Measurements from ENCODE around the gene MRPL41. TPM values are rescaled to one million over a fixed set of nuclear protein-coding genes. Genes with fewer than 3 reads are reported as not detected.

MRPL41 gene
- total RNA-seq, 2 experiments from 2014 or later, result 61.0 to 64.7 TPM

DNA sequence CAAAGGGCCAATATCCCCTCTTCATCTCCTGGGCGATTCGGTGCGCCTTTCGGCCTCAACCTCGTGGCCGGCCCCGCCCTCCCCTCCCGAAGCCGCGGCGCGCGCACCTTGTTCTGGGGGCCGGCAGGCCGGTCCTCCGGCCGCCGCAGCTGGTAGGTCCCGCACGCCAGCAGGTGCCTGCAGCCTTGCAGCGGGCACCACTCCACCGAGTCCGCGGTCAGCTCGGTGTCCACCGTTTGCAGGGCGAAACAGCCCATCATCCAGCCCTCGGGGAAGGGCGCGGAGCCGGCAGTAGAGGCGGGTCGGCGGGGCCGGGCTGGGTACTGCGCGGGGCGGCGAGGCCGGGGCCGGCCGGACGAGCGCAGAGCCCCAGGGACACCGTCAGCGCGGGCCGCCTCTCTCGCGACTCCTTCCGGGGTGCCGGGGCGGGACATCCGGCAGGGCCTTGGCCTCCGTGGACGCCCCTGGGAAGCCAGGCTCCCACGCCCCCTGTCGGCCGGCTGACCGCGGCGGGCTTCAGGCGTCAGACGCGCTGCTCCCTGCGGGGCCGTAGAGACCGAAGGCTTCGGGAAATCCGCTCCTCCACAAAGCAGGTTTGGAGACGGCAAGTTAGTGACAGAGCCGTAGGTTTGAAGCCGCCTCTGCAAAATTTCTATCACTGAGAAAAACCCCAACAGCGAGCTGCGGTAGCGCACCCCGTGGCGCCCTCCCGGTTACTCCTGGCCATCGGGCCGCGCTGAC, 27.0 kb downstream of the MRPL41 start, which contains the start of gene DPH7:
DPH7 (minus strand) TSS at position 408 of the 741 bp plus-strand sequence; CDS start at position 260, 148 bp downstream.
- POLR2A ChIA-PET, result interaction anchor here (0.5 to 1.6 kb wide), 4 partner anchors 10 to 40 kb away, joined by 4 to 8 read pairs (median 6); partner anchors contain the start of genes EHMT1 and ZMYND19
- CTCF ChIA-PET, result interaction anchor here (0.7 to 1.5 kb wide), 11 partner anchors 8 to 94 kb away, joined by 3 to 8 read pairs (median 3); no protein-coding TSS in a partner anchor

- CTCF ChIA-PET, result interaction anchor here (0.7 to 1.5 kb wide), 9 partner anchors 9 to 157 kb away, joined by 3 to 8 read pairs (median 3); no protein-coding TSS in a partner anchor
- POLR2A ChIA-PET, result interaction anchor here (1.2 to 1.6 kb wide), 3 partner anchors 9 to 39 kb away, joined by 5 to 8 read pairs (median 6); partner anchors contain the start of genes EHMT1 and ZMYND19
Observed at GRCh38 chr9:137579259-137579604, 27.6 kb downstream of the MRPL41 start.

DNA sequence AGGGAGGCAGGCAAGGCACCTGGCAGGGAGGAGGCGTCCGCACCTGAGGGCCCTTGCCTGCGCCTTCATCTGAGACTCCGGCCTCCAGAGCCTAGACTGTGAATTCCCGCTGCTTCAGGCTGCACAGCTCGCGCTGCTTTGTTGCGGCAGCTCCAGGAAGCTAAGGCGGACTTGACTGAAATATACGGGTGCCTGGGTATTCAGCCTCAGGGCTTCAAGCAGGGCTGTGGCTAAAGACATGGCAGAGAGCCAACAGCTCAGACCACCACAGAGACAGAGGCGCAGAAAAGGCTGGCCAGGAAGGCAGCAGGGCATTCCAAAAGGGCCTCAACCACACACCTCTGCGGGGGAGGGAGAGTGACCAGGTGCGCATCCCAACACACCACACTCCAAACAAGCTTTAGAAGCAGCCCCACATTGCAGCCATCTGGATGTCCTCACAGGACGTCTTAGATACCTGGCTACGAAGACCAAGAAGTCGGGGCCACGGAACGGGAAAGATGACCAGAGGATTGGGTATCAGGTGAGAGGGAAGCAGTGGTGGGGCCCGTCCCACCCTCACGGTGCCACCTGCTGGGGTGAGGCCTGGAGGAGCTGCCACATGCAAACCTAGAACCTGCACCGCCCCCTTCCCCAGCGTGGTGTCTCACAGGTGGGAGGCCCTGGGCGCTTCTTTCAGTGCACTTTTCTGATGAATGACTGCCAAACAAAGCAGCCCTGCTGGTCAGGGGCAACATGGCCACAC, 28.7 kb downstream of the MRPL41 start:
- ChIA-PET CTCF (interaction anchor here (0.7 to 0.9 kb wide), 2 partner anchors 8 to 50 kb away, joined by 3 to 5 read pairs; no protein-coding TSS in a partner anchor), POLR2A (interaction anchor here (1.0 to 1.2 kb wide), 3 partner anchors 10 to 38 kb away, joined by 3 to 8 read pairs (median 6); partner anchors contain the start of genes EHMT1 and ZMYND19)

GRCh38 chr9:137580954-137581322, 29.3 kb downstream of the MRPL41 start:
- ChIA-PET CTCF (no interaction called here), POLR2A (interaction anchor here (1.0 kb wide), 1 partner anchor 10 kb away, joined by 3 read pairs; the partner anchor contains the start of gene ZMYND19)

DNA sequence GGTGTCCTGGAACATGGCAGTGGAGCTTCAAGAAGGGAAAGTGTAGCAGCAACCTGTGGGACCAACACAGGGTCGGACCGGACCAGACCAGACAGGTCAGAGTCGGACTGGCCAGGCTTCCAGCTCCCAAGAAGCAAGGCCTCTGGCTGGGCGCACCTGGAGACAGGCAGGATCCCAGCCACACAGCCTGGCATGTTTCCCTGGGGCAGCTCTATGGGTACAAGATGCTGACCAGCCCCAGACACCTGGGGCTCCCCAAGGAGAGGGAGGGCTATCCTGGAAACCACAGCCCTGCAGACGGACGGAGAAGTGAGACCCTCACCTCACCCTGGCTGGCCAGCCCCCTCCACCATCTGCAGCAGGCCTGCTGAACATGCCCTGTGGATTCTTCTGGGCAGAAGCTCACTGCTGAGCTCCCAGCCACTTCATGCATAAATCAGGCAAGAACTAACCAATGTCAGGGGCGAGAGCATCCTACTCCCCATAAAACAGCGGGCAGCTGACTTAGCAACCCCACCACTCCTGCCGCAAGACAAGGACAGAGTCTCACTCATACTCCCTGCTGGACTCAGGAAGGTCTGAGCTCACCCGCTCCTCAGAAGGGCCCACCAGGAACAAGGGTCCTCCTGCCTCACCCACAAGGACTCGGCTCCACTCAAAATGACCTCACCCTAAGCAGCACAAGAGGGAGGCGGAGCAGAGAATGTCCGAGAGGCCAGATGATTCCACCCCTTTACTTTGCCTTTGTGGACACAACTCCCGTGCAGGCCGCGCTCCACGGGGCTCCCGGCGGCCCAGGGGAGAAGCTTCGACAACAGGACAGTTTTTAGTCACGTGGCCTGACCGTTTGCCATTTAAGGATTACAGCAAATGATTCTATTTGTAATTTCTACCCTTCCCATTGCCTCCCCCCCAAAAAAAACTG, 29.9 kb downstream of the MRPL41 start:
- ChIA-PET POLR2A (no interaction called here), CTCF (no interaction called here)

- CTCF ChIA-PET, result interaction anchor here (0.7 kb wide), 1 partner anchor 88 kb away, joined by 3 read pairs; no protein-coding TSS in a partner anchor
- POLR2A ChIA-PET, result no interaction called here
Observed at GRCh38 chr9:137582286-137582860, 30.7 kb downstream of the MRPL41 start.

DNA sequence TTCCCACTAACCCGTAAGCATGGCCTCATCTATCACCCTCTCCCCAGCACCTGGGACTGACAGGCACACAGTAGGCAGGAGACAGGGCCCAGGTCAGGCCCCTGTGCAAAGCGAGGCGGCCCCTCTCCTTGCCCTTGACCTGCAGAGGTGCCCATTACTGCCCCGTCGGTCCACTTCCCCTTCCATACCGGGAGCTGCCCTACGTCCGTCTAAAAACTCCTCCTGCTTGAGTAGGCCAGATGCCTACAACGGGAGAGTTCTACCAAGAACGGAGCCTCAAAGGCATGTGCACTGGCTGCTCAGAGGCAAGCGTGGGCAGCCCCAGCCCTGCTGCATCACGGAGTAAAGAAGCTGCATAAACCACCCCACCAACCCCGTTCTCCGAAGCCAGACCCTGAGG, 31.7 kb downstream of the MRPL41 start:
- ChIA-PET POLR2A (no interaction called here), CTCF (no interaction called here)

DNA sequence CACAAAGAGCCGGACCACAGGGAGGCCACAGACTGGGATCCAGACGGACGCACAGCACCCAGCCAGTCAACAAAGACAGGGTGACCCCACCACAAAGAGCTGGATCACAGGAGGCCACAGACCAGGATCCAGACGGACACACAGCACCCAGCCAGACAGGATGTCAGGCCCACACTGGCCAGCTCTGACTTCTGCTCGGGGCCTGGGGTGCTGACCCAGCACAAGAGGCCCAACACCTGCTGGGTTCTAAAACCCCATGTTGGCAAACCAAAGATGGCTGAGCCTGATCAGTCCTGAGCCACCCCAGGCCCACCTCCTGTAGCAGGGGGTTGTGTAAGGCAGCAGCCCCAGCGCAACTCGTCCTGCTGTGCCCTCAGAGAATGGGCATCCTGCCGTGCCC, 32.3 kb downstream of the MRPL41 start:
- ChIA-PET POLR2A (no interaction called here), CTCF (no interaction called here)

DNA sequence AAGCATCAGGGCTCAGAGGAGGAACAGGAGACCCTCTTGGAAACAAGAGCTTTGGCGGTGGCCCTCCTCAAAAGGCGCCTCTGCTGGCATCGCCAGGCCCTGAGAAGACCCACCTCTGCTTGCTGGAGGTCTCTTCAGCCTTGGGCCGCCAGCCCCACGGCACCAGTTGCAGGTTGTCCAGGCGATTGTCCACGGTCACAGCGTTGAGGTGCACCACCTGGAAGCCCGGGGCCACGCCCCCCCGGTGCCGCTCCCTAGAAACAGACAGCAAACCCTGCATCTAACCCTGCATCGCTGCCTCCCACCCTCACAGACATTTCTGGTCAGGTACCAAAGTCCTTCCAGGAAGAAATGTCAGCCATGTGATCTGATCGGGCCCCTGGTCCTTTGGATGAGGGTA, 35.2 kb downstream of the MRPL41 start:
- ChIA-PET CTCF (interaction anchor here (1.0 to 2.4 kb wide), 3 partner anchors 8 to 16 kb away, joined by 3 to 8 read pairs (median 5); no protein-coding TSS in a partner anchor), POLR2A (interaction anchor here (0.5 to 0.6 kb wide), 3 partner anchors 14 to 35 kb away, joined by 3 to 10 read pairs (median 3); partner anchors contain the start of gene MRPL41)

- ChIA-PET POLR2A (interaction anchor here (0.9 kb wide), 1 partner anchor 10 kb away, joined by 5 read pairs; the partner anchor contains the start of gene DPH7), CTCF (interaction anchor here (1.2 to 2.4 kb wide), 3 partner anchors 8 to 10 kb away, joined by 3 to 8 read pairs (median 5); no protein-coding TSS in a partner anchor)
Observed at GRCh38 chr9:137588311-137588710, 36.6 kb downstream of the MRPL41 start.

DNA sequence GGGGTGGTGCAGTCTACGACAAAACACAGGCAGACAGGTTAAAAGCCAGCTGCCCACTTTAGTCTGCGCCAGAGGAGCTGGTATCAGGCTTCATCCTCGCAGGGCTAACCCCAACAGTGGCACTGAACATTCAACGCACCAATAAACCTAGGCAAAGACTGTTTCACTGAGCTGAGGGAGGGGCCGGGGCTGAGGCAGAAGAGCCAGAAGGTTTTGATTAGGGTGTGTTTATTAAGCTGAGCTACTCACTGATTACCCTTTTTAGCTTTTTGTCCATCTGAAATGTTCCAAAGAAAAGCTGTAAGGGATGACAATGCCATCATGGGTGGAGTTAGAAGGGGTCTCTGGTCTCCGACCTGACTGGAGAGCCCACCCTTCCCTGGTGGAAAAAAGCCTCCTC, 37.2 kb downstream of the MRPL41 start:
- POLR2A ChIA-PET, result interaction anchor here (0.9 kb wide), 1 partner anchor 11 kb away, joined by 5 read pairs; the partner anchor contains the start of gene DPH7
- CTCF ChIA-PET, result interaction anchor here (1.2 to 2.4 kb wide), 3 partner anchors 9 to 11 kb away, joined by 3 to 8 read pairs (median 5); no protein-coding TSS in a partner anchor

DNA sequence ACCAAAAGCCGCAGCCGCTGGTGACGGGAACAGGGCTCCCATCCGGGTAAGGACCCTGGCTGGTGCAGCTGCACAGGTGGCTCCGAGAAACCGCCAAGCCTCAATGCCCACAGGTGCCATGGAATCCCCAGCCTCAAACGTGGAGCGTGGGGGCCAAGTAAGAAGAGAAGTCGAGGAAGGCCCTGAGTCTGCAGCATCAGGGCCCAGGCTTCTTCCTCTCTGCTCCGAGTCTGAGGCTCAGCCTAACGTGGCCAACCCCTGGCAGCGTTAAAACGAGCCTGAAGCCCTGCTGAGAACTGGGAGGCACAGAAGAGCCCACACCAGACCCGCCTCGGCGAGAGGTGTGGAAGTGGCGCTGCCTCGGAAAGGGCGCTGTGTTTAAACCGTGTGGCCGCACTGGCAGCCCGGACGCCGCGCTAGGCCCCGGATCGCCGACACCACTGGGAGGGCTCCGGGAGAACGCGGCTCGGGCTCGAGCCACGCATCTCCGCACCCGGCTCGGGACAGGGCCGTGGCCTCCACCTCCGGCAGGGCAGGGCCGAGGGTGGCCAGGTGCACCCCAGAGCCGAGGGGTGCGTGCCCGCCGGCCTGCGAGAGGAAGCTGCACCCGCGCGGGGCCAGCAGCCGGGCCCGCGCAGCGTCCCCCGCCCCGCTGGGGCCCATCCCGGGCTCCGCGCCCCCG, 37.9 kb downstream of the MRPL41 start:
- POLR2A ChIA-PET, result interaction anchor here (1.4 kb wide), 1 partner anchor 10 kb away, joined by 6 read pairs; no protein-coding TSS in a partner anchor
- CTCF ChIA-PET, result interaction anchor here (0.6 to 2.4 kb wide), 2 partner anchors 10 to 16 kb away, joined by 3 to 8 read pairs; no protein-coding TSS in a partner anchor

GRCh38 chr9:137590123-137590468, 38.4 kb downstream of the MRPL41 start:
- CTCF ChIA-PET, result interaction anchor here (1.3 kb wide), 1 partner anchor 13 kb away, joined by 3 read pairs; no protein-coding TSS in a partner anchor
- POLR2A ChIA-PET, result interaction anchor here (1.0 to 1.4 kb wide), 4 partner anchors 9 to 29 kb away, joined by 3 to 6 read pairs (median 4); partner anchors contain the start of genes ARRDC1 and EHMT1

DNA sequence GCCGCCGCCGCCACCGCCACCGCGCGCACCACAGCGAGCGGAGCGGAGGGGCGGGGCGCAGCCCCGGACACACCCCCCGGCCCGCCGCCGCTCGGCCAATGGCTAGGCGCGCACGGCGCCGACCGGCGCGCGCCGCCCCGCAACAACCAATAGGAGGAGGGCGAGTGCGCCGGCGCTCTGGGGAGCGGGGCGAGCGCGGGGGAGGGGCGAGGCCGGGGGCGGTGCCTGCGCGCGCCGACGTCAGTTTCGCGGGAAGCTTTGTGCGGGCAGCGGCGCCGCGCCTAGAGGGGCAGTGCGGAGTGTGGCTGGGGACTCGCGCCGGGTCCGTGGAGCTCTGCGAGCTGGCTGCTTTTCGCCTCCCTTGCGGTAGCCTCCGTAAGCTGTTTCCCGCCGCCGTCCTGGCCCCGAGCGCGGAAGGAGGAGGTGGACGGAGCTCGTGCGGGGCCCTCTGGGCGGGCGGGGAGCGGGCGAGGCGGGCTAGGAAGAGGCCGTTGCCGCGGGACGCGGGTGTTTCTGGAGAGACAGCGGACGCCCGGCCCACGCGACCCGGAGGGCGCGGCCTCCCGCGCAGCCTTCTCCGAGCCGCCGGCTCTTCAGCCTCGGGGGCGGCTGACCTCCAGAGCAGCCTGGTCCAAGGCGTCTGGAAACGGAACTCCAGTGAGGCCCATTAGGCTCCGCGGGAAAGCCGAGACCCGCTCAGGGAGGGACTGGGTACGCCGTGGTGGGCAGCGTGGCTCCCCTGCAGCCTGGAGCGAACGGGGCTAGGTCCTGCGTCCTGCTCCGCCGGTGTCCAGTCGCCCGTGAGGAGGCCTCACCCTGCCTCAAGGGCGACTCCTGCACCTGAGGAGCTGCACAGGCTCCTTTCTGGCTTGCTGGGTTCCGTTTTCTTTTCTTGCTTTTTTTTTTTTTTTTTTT, 39.0 kb downstream of the MRPL41 start, which contains the start of gene ZMYND19:
ZMYND19 (minus strand) TSS at position 44 of the 915 bp plus-strand sequence. CDS start 249 bp downstream, outside the sequence.
- ChIA-PET CTCF (interaction anchor here (0.9 to 1.3 kb wide), 3 partner anchors 12 to 145 kb away, joined by 3 read pairs; no protein-coding TSS in a partner anchor), POLR2A (interaction anchor here (0.6 to 1.4 kb wide), 5 partner anchors 10 to 39 kb away, joined by 3 to 6 read pairs (median 3); partner anchors contain the start of genes ARRDC1, EHMT1 and MRPL41)

GRCh38 chr9:137592767-137593166, 41.1 kb downstream of the MRPL41 start:
- ChIA-PET CTCF (interaction anchor here (1.1 to 1.8 kb wide), 2 partner anchors 14 to 15 kb away, joined by 3 to 5 read pairs; partner anchors contain the start of gene DPH7), POLR2A (no interaction called here)

GRCh38 chr9:137593176-137593575, 41.5 kb downstream of the MRPL41 start:
- CTCF ChIA-PET, result interaction anchor here (1.1 to 1.8 kb wide), 2 partner anchors 14 to 15 kb away, joined by 3 to 5 read pairs; partner anchors contain the start of gene DPH7
- POLR2A ChIA-PET, result no interaction called here

All from activated CD8-positive, alpha-beta memory T cell treated with anti-CD3 and anti-CD28 coated beads for 36 hours (primary cell).